ENCODE measurements around the gene LZTS3. TPM values are rescaled to one million over a fixed set of nuclear protein-coding genes. Genes with fewer than 3 reads are reported as not detected.
A peak's percentile ranks its signal among the peaks of the same experiment; 100 is the strongest.
"Not testable (repeated sequence)": the region's sequence is repeated elsewhere in the genome, so short reads cannot be mapped to it uniquely, and the experiment has no call there.

LZTS3 gene
- total RNA-seq = 12.0 TPM

GRCh38 chr20:3172933-3173609, at the start of gene LZTS3:
LZTS3 (minus strand) TSS chr20:3173549; CDS start chr20:3167163, 6,386 bp downstream.
- DNase-seq = peak; percentile 66

GRCh38 chr20:3221398-3222226, 48.3 kb upstream of the LZTS3 start:
- no peak for DNase-seq

GRCh38 chr20:3218307-3218988, 45.1 kb upstream of the LZTS3 start:
- no peak for DNase-seq

GRCh38 chr20:3215359-3215917, 42.1 kb upstream of the LZTS3 start:
- DNase-seq = not testable (repeated sequence)

GRCh38 chr20:3213226-3213625, 39.9 kb upstream of the LZTS3 start:
- no peak for DNase-seq

GRCh38 chr20:3210346-3210745, 37.0 kb upstream of the LZTS3 start:
- no peak for DNase-seq

- no peak for DNase-seq
Observed at GRCh38 chr20:3209946-3210317, 36.6 kb upstream of the LZTS3 start.

GRCh38 chr20:3209257-3209945, 36.1 kb upstream of the LZTS3 start, which contains the start of gene ITPA:
ITPA (plus strand) TSS chr20:3209498; CDS start chr20:3209552, 54 bp downstream.
- peak; percentile 41 for DNase-seq

- DNase-seq = no peak
Observed at GRCh38 chr20:3208786-3209256, 35.5 kb upstream of the LZTS3 start.

- DNase-seq = peak; percentile 88
Observed at GRCh38 chr20:3204124-3204794, 30.9 kb upstream of the LZTS3 start, which contains the start of gene DDRGK1. DDRGK1 (minus strand) TSS chr20:3204682; CDS start chr20:3204627, 55 bp downstream.

- no peak for DNase-seq
Observed at GRCh38 chr20:3203315-3204123, 30.2 kb upstream of the LZTS3 start.

GRCh38 chr20:3202965-3203314, 29.6 kb upstream of the LZTS3 start:
- no peak for DNase-seq

- DNase-seq = no peak
Observed at GRCh38 chr20:3199976-3200755, 26.8 kb upstream of the LZTS3 start.

GRCh38 chr20:3199206-3199605, 25.9 kb upstream of the LZTS3 start:
- no peak for DNase-seq

- no peak for DNase-seq
Observed at GRCh38 chr20:3195590-3196237, 22.4 kb upstream of the LZTS3 start.

- no peak for DNase-seq
Observed at GRCh38 chr20:3194617-3195280, 21.4 kb upstream of the LZTS3 start.

- peak; percentile 76 for DNase-seq
Observed at GRCh38 chr20:3193806-3194616, 20.7 kb upstream of the LZTS3 start.

Measured in occipital lobe (tissue), 2 donors.